CD4-positive, alpha-beta T cell treated with Interleukin-6 for 4 hours (primary cell): ENCODE results near the gene C15orf40.
"Not testable (repeated sequence)": the region's sequence is repeated elsewhere in the genome, so short reads cannot be mapped to it uniquely, and the experiment has no call there.

Experiments used
- DNase-seq: peaks from one replicate; pipeline ENCODE4 v3.0.0-alpha.2; 2020; ENCODE audit warnings: mixed read lengths

Gene C15orf40

GRCh38 chr15:82951472-82952157 lies 59.8 kb downstream of the C15orf40 start:
- DNase-seq: no peak

GRCh38 chr15:82950746-82951370 lies 60.6 kb downstream of the C15orf40 start:
- DNase-seq: no peak

- no peak for DNase-seq
Measured at GRCh38 chr15:82950295-82950694, 61.1 kb downstream of the C15orf40 start.

- DNase-seq: no peak
Measured at GRCh38 chr15:82946155-82946701, 65.2 kb downstream of the C15orf40 start.

GRCh38 chr15:82945326-82945725 lies 66.1 kb downstream of the C15orf40 start:
- no peak for DNase-seq

GRCh38 chr15:82944821-82945220 lies 66.6 kb downstream of the C15orf40 start:
- DNase-seq: no peak

GRCh38 chr15:82944056-82944455 lies 67.4 kb downstream of the C15orf40 start:
- no peak for DNase-seq

- DNase-seq: no peak
Measured at GRCh38 chr15:82943176-82943575, 68.3 kb downstream of the C15orf40 start.

GRCh38 chr15:82942691-82943090 lies 68.7 kb downstream of the C15orf40 start:
- DNase-seq: no peak

GRCh38 chr15:82939678-82940077 lies 71.8 kb downstream of the C15orf40 start:
- DNase-seq: not testable (repeated sequence)
